ENCODE measurements around the gene MYL7. TPM values are rescaled to one million over a fixed set of nuclear protein-coding genes. Genes with fewer than 3 reads are reported as not detected.
A peak's percentile ranks its signal among the peaks of the same experiment; 100 is the strongest.

The MYL7 gene
- total and polyA plus RNA-seq, 2 donors (not counting 3 experiments of a cell fraction or from before 2014, with no cell fraction given) = not detected

DNA sequence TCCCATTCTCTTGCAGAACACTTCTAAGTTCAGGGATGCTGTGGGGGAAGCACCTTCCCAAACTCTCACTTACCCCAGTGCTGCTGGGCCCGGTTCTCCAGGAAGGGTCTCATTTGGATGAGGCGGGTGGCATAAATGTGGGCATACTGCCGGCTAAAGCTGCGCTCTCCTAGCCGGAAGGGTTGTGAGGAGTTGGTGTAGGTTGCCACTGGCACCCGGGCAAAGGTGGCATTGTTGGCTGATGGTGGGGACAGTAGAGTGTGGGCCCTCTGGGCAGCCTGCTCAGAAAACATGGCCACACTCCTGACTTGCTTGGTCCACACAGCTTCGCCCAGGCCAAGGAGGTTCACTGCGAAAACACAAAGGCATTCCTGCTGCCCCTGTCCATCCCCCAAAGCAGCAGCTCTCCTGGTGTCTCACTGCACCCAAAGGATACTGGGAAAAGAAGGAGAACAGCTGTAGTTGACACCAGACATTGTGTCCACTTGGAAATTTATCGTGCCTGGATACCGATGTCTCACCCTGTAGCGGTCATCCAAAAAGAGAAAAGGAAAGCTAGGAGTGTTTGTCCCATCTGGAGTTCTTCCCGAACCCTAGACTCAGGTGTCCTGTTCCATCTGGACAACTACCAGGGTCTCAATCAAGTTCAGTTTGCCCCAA, 19.2 kb downstream of the MYL7 start:
- no TSS peak for BruUV-seq (replicated peaks)
- CTCF ChIA-PET = interaction anchor here (1.4 to 1.8 kb wide), 2 partner anchors 10 to 17 kb away, joined by 3 to 7 read pairs; partner anchors contain the start of gene AEBP1
- Histone ChIP-seq H3K9me1 (replicated peaks; ENCODE audit: control insufficient read depth, extremely low read depth, insufficient read depth, low read length) (no peaks in the 10 kb centered on the region), H3K79me2 (ENCODE audit: control insufficient read depth, insufficient read depth, low read length) (peaks cover 25% of the 10 kb centered on the region), H3K9ac (replicated peaks; ENCODE audit: extremely low read depth, insufficient read depth, low read length) (no peak overlapping the region), H3K27ac (ENCODE audit: insufficient read depth, low read depth, low read length) (no peak overlapping the region), H3K27me3 (ENCODE audit: control insufficient read depth in 2 of 2, insufficient read depth in 2 of 2, low read length in 2 of 2) (no peaks in the 10 kb centered on the region), H3K4me2 (ENCODE audit: insufficient read depth, low read length) (peak overlapping the region; percentile 92), H3K36me3 (ENCODE audit: control insufficient read depth in 2 of 2, extremely low read depth in 1 of 2, insufficient read depth in 2 of 2, low read length in 2 of 2) (peaks cover 0 to 15% of the 10 kb centered on the region in 2 experiments), H3K4me3 (replicated peaks in 1 of 3; ENCODE audit: insufficient read depth in 1 of 3, low read depth in 1 of 3, low read length in 3 of 3) (peak overlapping the region in 1 of 3 experiments; percentile 84), H3K9me3 (replicated peaks; ENCODE audit: control insufficient read depth, insufficient read depth, low read length) (no peaks in the 10 kb centered on the region), H3K4me1 (ENCODE audit: control insufficient read depth, extremely low read depth, insufficient read depth, low read length) (peaks cover 14% of the 10 kb centered on the region), H4K20me1 (replicated peaks; ENCODE audit: control insufficient read depth, extremely low read depth, insufficient read depth, low read length) (no peaks in the 10 kb centered on the region), H2AFZ (ENCODE audit: low read depth, low read length) (no peak overlapping the region)
- intact Hi-C loops (cut with micrococcal nuclease) = loop anchor here (2.0 kb wide), 3 partner anchors 17 to 75 kb away; partner anchors contain the start of gene AEBP1
- FAIRE-seq = no peak
- dilution Hi-C loops (cut with MboI; ENCODE audit: extremely low pct_ligation_motif_present, low sequenced_read_pairs) = no loop called here
- POLR2A ChIA-PET = no interaction called here
- TF ChIP-seq GATA2 (IDR thresholded peaks at IDR 0.05; ENCODE audit: insufficient read depth, insufficient read length, low read depth, low read length) (no peak), POLR2A (IDR thresholded peaks at IDR 0.05; ENCODE audit: low read depth, low read length) (no peak), FOS (IDR thresholded peaks at IDR 0.05; ENCODE audit: borderline replicate concordance, insufficient read depth, low read length) (no peak), MYC (IDR thresholded peaks at IDR 0.05; ENCODE audit: low read depth, low read length) (no peak), POLR2AphosphoS5 (IDR thresholded peaks at IDR 0.05; ENCODE audit: insufficient read depth, low read depth, low read length) (no peak), EZH2 (IDR thresholded peaks at IDR 0.05; ENCODE audit: borderline replicate concordance, low read depth, low read length, severe bottlenecking) (no peak), JUN (IDR thresholded peaks at IDR 0.05; ENCODE audit: borderline replicate concordance, insufficient read depth, insufficient read length, low read depth) (no peak)
- TF ChIP-seq, protein P1, sequence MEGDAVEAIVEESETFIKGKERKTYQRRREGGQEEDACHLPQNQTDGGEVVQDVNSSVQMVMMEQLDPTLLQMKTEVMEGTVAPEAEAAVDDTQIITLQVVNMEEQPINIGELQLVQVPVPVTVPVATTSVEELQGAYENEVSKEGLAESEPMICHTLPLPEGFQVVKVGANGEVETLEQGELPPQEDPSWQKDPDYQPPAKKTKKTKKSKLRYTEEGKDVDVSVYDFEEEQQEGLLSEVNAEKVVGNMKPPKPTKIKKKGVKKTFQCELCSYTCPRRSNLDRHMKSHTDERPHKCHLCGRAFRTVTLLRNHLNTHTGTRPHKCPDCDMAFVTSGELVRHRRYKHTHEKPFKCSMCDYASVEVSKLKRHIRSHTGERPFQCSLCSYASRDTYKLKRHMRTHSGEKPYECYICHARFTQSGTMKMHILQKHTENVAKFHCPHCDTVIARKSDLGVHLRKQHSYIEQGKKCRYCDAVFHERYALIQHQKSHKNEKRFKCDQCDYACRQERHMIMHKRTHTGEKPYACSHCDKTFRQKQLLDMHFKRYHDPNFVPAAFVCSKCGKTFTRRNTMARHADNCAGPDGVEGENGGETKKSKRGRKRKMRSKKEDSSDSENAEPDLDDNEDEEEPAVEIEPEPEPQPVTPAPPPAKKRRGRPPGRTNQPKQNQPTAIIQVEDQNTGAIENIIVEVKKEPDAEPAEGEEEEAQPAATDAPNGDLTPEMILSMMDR (IDR thresholded peaks at IDR 0.05; ENCODE audit: extremely low read depth in 1 of 2, insufficient read depth in 1 of 2, low read depth in 1 of 2, low read length in 2 of 2) = no peak
- TF ChIP-seq, protein P2, sequence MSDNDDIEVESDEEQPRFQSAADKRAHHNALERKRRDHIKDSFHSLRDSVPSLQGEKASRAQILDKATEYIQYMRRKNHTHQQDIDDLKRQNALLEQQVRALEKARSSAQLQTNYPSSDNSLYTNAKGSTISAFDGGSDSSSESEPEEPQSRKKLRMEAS (IDR thresholded peaks at IDR 0.05; ENCODE audit: insufficient read depth, insufficient read length) = no peak
- DNase-seq (ENCODE audit: low read depth, low spot score) = no peak

Measured in endothelial cell of umbilical vein (primary cell).